ENCODE results near the gene CHD2.
A peak's percentile ranks its signal among the peaks of the same experiment; 100 is the strongest.

CHD2 gene

DNA sequence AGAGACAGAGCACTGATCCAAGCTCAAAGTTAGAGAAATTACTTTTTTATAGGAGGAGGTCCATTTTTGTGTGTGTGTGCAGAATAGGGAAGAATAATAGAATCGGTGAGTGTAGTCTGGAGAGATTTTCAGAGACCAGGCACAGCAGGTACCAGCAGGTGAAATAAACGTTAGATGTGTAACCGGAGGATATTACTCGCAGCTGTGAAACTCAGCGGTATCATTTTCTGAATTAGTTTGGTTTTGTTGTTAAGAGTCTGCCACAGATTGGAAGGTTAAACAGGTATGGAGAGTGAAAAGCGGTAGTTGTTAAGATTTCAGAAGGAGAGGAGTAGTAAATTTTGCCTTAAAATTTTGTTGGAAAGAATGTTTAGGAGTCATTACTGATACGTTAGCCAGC lies 119.0 kb downstream of the CHD2 start:
- Histone ChIP-seq H3K36me3 (ENCODE audit: control insufficient read depth in 4 of 4, insufficient read depth in 4 of 4, low read length in 3 of 4) (peaks cover 41 to 93% (median 77%) of the 10 kb centered on the region in 4 experiments), H3K27me3 (replicated peaks in 2 of 5; ENCODE audit: control insufficient read depth in 4 of 5, insufficient read depth in 5 of 5, low read length in 4 of 5) (no peaks in the 10 kb centered on the region), H3K9me3 (ENCODE audit: control extremely low read depth in 1 of 5, control insufficient read depth in 4 of 5, insufficient read depth in 2 of 5, low read depth in 1 of 5, low read length in 4 of 5) (no peaks in the 10 kb centered on the region), H3K27ac (ENCODE audit: insufficient read depth in 1 of 2, low read depth in 1 of 2, low read length in 2 of 2, poor library complexity in 1 of 2, severe bottlenecking in 2 of 2) (no peak overlapping the region), H3K4me3 (ENCODE audit: control insufficient read depth in 1 of 7, extremely low read depth in 1 of 7, insufficient read depth in 4 of 7, low read depth in 2 of 7, low read length in 6 of 7) (no peak overlapping the region), H3K4me1 (ENCODE audit: control extremely low read depth in 1 of 4, control insufficient read depth in 4 of 4, insufficient read depth in 4 of 4, low read length in 3 of 4) (no peaks in the 10 kb centered on the region)
- 99% methylated on average over 7 of the region's 7 CpGs for WGBS (ENCODE audit: insufficient coverage)
- ChIA-PET POLR2A (no interaction called here), CTCF (interaction anchor here (0.6 to 1.9 kb wide), 2 partner anchors 13 to 107 kb away, joined by 6 to 7 read pairs; no protein-coding TSS in a partner anchor)
- no peak for DNase-seq

DNA sequence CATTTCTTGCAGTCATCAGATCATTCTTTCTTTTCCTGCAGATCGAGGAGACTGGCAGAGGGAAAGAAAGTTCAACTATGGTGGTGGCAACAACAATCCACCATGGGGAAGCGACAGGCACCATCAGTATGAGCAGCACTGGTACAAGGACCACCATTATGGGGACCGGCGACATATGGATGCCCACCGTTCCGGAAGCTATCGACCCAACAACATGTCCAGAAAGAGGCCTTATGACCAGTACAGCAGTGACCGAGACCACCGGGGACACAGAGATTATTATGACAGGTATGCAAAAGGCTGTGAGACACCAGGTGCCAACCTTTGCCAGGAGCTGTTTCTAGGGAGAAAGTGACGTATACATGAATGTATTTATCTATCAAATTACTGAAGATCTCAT lies 119.8 kb downstream of the CHD2 start:
- peaks cover 41 to 93% (median 77%) of the 10 kb centered on the region in 4 experiments for H3K36me3 ChIP-seq (ENCODE audit: control insufficient read depth in 4 of 4, insufficient read depth in 4 of 4, low read length in 3 of 4)
- H3K27ac ChIP-seq (ENCODE audit: insufficient read depth in 1 of 2, low read depth in 1 of 2, low read length in 2 of 2, poor library complexity in 1 of 2, severe bottlenecking in 2 of 2), result no peak overlapping the region
- ChIA-PET POLR2A (no interaction called here), CTCF (interaction anchor here (0.6 to 1.6 kb wide), 5 partner anchors 8 to 1100 kb away, joined by 3 to 6 read pairs (median 4); no protein-coding TSS in a partner anchor)
- H3K9me3 ChIP-seq (ENCODE audit: control extremely low read depth in 1 of 5, control insufficient read depth in 4 of 5, insufficient read depth in 2 of 5, low read depth in 1 of 5, low read length in 4 of 5), result no peaks in the 10 kb centered on the region
- H3K4me1 ChIP-seq (ENCODE audit: control extremely low read depth in 1 of 4, control insufficient read depth in 4 of 4, insufficient read depth in 4 of 4, low read length in 3 of 4), result peaks cover 0 to 8% (median 4%) of the 10 kb centered on the region in 4 experiments
- no peaks in the 10 kb centered on the region for H3K27me3 ChIP-seq (replicated peaks in 2 of 5; ENCODE audit: control insufficient read depth in 4 of 5, insufficient read depth in 5 of 5, low read length in 4 of 5)
- DNase-seq, result no peak
- H3K4me3 ChIP-seq (ENCODE audit: control insufficient read depth in 1 of 7, extremely low read depth in 1 of 7, insufficient read depth in 4 of 7, low read depth in 2 of 7, low read length in 6 of 7), result no peak overlapping the region
- WGBS (ENCODE audit: insufficient coverage), result 92% methylated on average over 8 of the region's 10 CpGs

DNA sequence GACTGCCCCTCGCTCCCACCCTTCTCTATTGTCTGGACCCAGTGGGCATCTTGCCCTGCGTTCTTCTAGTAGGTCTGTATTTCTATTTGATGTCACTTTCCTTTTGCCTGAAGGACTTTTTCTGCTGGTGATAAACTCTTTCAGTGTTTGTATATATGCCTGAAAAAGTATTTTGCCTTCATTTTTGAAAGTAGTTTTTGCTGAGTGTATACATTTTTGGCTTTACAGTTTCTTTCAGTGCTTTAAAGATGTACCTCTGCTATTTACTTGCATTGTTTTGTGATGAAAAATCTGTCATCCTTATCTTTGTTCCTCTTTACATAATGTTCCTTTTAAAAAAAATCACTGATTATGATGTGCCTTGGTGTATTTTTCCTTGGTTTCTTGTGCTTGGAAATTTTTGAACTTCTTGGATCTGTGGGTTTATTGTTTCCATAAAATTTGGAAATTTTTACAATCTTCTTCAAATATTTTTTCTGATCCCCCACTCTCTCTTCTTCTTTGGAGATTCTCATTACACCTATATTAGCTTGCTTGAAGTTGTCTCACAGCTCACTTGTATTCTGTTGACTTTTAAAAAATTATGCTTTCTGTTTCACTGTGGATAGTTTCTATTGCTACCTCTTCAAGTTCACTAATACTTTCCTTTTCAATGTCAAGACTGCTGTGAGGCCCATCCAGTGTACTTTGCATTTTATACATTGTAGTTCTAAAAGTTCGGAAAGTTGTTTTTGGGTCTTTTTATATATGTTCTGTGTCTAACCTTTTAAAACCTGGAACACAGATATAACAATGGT lies 121.0 kb downstream of the CHD2 start:
- H3K9me3 ChIP-seq (ENCODE audit: control extremely low read depth in 1 of 5, control insufficient read depth in 4 of 5, insufficient read depth in 2 of 5, low read depth in 1 of 5, low read length in 4 of 5), result no peaks in the 10 kb centered on the region
- DNase-seq, result no peak
- ChIA-PET POLR2A (no interaction called here), CTCF (interaction anchor here (0.8 to 1.6 kb wide), 2 partner anchors 9 to 1099 kb away, joined by 5 to 6 read pairs; no protein-coding TSS in a partner anchor)
- peaks cover 39 to 93% (median 73%) of the 10 kb centered on the region in 4 experiments for H3K36me3 ChIP-seq (ENCODE audit: control insufficient read depth in 4 of 4, insufficient read depth in 4 of 4, low read length in 3 of 4)
- H3K27me3 ChIP-seq (replicated peaks in 2 of 5; ENCODE audit: control insufficient read depth in 4 of 5, insufficient read depth in 5 of 5, low read length in 4 of 5), result no peaks in the 10 kb centered on the region
- no peak overlapping the region for H3K4me3 ChIP-seq (ENCODE audit: control insufficient read depth in 1 of 7, extremely low read depth in 1 of 7, insufficient read depth in 4 of 7, low read depth in 2 of 7, low read length in 6 of 7)
- peaks cover 0 to 19% (median 13%) of the 10 kb centered on the region in 4 experiments for H3K4me1 ChIP-seq (ENCODE audit: control extremely low read depth in 1 of 4, control insufficient read depth in 4 of 4, insufficient read depth in 4 of 4, low read length in 3 of 4)
- H3K27ac ChIP-seq (ENCODE audit: insufficient read depth in 1 of 2, low read depth in 1 of 2, low read length in 2 of 2, poor library complexity in 1 of 2, severe bottlenecking in 2 of 2), result no peak overlapping the region
- no CpG with 5 or more reads among the region's 3 CpGs for WGBS (ENCODE audit: insufficient coverage)

DNA sequence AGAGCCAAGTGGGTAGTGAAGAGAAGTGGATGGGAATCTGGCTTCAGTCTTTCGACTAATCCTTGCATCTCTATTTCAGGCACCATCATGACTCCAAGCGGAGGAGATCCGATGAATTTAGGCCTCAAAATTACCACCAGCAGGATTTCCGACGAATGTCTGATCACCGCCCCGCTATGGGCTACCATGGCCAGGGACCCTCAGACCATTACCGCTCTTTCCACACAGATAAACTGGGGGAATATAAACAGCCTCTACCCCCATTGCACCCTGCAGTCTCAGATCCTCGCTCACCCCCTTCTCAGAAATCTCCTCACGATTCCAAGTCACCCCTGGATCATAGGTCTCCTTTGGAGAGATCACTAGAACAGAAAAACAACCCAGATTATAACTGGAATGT lies 124.2 kb downstream of the CHD2 start:
- POLR2A ChIA-PET, result no interaction called here
- Histone ChIP-seq H3K4me1 (ENCODE audit: control extremely low read depth in 1 of 4, control insufficient read depth in 4 of 4, insufficient read depth in 4 of 4, low read length in 3 of 4) (peaks cover 0 to 48% (median 23%) of the 10 kb centered on the region in 4 experiments), H3K9me3 (ENCODE audit: control extremely low read depth in 1 of 5, control insufficient read depth in 4 of 5, insufficient read depth in 2 of 5, low read depth in 1 of 5, low read length in 4 of 5) (no peaks in the 10 kb centered on the region), H3K36me3 (ENCODE audit: control insufficient read depth in 4 of 4, insufficient read depth in 4 of 4, low read length in 3 of 4) (peaks cover 36 to 81% (median 59%) of the 10 kb centered on the region in 4 experiments), H3K27ac (ENCODE audit: insufficient read depth in 1 of 2, low read depth in 1 of 2, low read length in 2 of 2, poor library complexity in 1 of 2, severe bottlenecking in 2 of 2) (no peak overlapping the region), H3K27me3 (replicated peaks in 2 of 5; ENCODE audit: control insufficient read depth in 4 of 5, insufficient read depth in 5 of 5, low read length in 4 of 5) (no peaks in the 10 kb centered on the region), H3K4me3 (ENCODE audit: control insufficient read depth in 1 of 7, extremely low read depth in 1 of 7, insufficient read depth in 4 of 7, low read depth in 2 of 7, low read length in 6 of 7) (no peak overlapping the region)
- CTCF ChIA-PET, result interaction anchor here (1.0 to 2.3 kb wide), 2 partner anchors 11 to 1096 kb away, joined by 3 to 7 read pairs; no protein-coding TSS in a partner anchor
- 96% methylated on average over 4 of the region's 10 CpGs for WGBS (ENCODE audit: insufficient coverage)
- DNase-seq, result no peak

DNA sequence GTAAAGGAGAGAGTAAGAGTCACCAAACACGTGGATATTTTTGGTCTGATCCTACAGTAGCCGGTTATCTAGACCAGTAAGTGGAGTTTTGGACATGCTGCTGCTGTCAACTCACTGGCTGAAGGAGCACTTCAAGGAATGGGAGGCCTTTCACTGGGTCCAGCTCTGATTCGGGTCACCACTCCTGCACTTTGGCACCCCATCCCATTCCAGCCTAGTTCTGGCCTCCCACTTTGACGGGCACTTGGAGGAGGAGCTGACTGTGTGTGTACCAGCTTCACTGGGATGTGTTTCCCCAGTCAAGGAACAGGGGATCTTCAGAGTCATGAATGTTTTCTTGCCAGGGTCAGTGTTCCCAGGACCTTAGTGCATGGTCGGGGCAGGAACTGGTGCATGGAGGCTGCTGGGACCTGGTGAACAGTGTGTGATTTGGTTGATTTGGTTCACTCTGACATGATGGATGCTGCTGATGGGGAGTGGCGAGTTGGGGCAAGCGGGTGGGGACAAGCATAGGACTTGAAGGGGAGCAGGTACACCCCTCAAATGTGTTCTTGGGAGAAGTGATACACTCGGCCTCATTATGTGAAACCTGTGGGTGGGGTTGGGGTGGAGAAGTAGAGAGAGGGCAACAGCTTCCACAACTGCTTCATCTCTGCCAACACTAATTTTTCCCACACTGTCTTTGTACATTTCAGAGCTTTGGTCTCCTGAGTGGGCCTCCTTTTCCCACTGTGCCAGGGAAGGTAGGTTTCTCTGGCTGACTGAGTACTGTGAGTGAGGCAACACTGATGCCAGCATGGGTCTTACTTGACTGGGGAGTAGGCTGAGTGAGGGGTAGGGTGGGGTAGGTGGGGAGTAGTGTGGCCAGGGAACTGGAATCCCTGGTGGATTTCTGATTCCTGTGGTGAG lies 124.8 kb downstream of the CHD2 start:
- H3K4me3 ChIP-seq (ENCODE audit: control insufficient read depth in 1 of 7, extremely low read depth in 1 of 7, insufficient read depth in 4 of 7, low read depth in 2 of 7, low read length in 6 of 7), result peak overlapping the region in 2 of 7 experiments; percentile 7 to 15
- H3K36me3 ChIP-seq (ENCODE audit: control insufficient read depth in 4 of 4, insufficient read depth in 4 of 4, low read length in 3 of 4), result peaks cover 33 to 75% (median 54%) of the 10 kb centered on the region in 4 experiments
- POLR2A ChIA-PET, result no interaction called here
- H3K27ac ChIP-seq (ENCODE audit: insufficient read depth in 1 of 2, low read depth in 1 of 2, low read length in 2 of 2, poor library complexity in 1 of 2, severe bottlenecking in 2 of 2), result no peak overlapping the region
- 97% methylated on average over 6 of the region's 8 CpGs for WGBS (ENCODE audit: insufficient coverage)
- H3K27me3 ChIP-seq (replicated peaks in 2 of 5; ENCODE audit: control insufficient read depth in 4 of 5, insufficient read depth in 5 of 5, low read length in 4 of 5), result no peaks in the 10 kb centered on the region
- H3K4me1 ChIP-seq (ENCODE audit: control extremely low read depth in 1 of 4, control insufficient read depth in 4 of 4, insufficient read depth in 4 of 4, low read length in 3 of 4), result peaks cover 0 to 55% (median 23%) of the 10 kb centered on the region in 4 experiments
- CTCF ChIA-PET, result interaction anchor here (0.7 to 2.3 kb wide), 4 partner anchors 10 to 1095 kb away, joined by 3 to 7 read pairs (median 4); no protein-coding TSS in a partner anchor
- no peak for DNase-seq
- no peaks in the 10 kb centered on the region for H3K9me3 ChIP-seq (ENCODE audit: control extremely low read depth in 1 of 5, control insufficient read depth in 4 of 5, insufficient read depth in 2 of 5, low read depth in 1 of 5, low read length in 4 of 5)

DNA sequence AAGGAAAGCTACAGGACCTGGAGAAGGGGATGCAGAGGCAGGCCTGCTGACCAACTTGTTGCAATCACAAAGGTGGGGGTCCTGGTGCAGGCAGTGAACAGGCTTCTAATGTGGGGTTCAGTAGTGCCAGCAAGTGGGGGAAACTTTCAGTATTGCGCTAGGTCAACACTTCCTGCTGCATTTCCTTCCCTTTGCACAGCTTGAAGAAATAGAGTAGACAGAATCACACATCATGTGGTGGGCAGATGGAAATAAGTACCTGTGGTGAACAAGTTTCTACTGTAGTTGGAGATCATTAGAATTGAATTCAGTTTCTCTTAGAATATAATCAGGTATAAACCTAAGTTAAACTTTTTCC lies 125.5 kb downstream of the CHD2 start:
- no peaks in the 10 kb centered on the region for H3K9me3 ChIP-seq (ENCODE audit: control extremely low read depth in 1 of 5, control insufficient read depth in 4 of 5, insufficient read depth in 2 of 5, low read depth in 1 of 5, low read length in 4 of 5)
- CTCF ChIA-PET, result interaction anchor here (0.7 to 16.0 kb wide), 5 partner anchors 10 to 1094 kb away, joined by 3 to 472 read pairs (median 4); no protein-coding TSS in a partner anchor
- peaks cover 29 to 68% (median 47%) of the 10 kb centered on the region in 4 experiments for H3K36me3 ChIP-seq (ENCODE audit: control insufficient read depth in 4 of 4, insufficient read depth in 4 of 4, low read length in 3 of 4)
- WGBS (ENCODE audit: insufficient coverage), result 20% methylated on average over 1 of the region's 1 CpG
- no peaks in the 10 kb centered on the region for H3K27me3 ChIP-seq (replicated peaks in 2 of 5; ENCODE audit: control insufficient read depth in 4 of 5, insufficient read depth in 5 of 5, low read length in 4 of 5)
- H3K4me1 ChIP-seq (ENCODE audit: control extremely low read depth in 1 of 4, control insufficient read depth in 4 of 4, insufficient read depth in 4 of 4, low read length in 3 of 4), result peaks cover 0 to 61% (median 25%) of the 10 kb centered on the region in 4 experiments
- H3K27ac ChIP-seq (ENCODE audit: insufficient read depth in 1 of 2, low read depth in 1 of 2, low read length in 2 of 2, poor library complexity in 1 of 2, severe bottlenecking in 2 of 2), result no peak overlapping the region
- POLR2A ChIA-PET, result no interaction called here
- DNase-seq, result peak in 1 of 3 donors; percentile 17
- H3K4me3 ChIP-seq (ENCODE audit: control insufficient read depth in 1 of 7, extremely low read depth in 1 of 7, insufficient read depth in 4 of 7, low read depth in 2 of 7, low read length in 6 of 7), result peak overlapping the region in 2 of 7 experiments; percentile 7 to 15
